Muscle of back (tissue), 11 donors: ENCODE data around the gene PIGBOS1. TPM values are rescaled to one million over a fixed set of nuclear protein-coding genes. Genes with fewer than 3 reads are reported as not detected.

ENCODE experiments used
- DNase-seq, 3 donors: peaks; one replicate each; pipeline versions ENCODE4 v3.0.0 to v3.0.0-alpha.2; 2013
- polyA plus RNA-seq, 10 donors: library from polyadenylated mRNA; unstranded; fragments of 120-200 nt; gene quantifications; one replicate each; pipeline ENCODE4 v1.2.1, GENCODE V29; 2013; ENCODE audit not compliant: insufficient read length in 10 of 10

Gene PIGBOS1
- polyA plus RNA-seq, 10 donors: 9.7 to 14.2 (median 13.1) TPM

- DNase-seq: no peak
Measured at GRCh38 chr15:55270291-55270690, 48.6 kb downstream of the PIGBOS1 start.

GRCh38 chr15:55268176-55268695, 50.7 kb downstream of the PIGBOS1 start:
- DNase-seq: no peak

- peak in 1 of 3 donors; percentile 22 for DNase-seq
Measured at GRCh38 chr15:55267401-55268175, 51.3 kb downstream of the PIGBOS1 start.

Other genes starting within 250 kb of the PIGBOS1 start
- 100 to 1,000 TPM in 5 of 10 donors, 10 to 100 TPM in 5; 87.1 to 114 (median 98.8) TPM for gene RSL24D1, start 122.2 kb downstream of the PIGBOS1 start, polyA plus RNA-seq
- 10 to 100 TPM in 1 of 10 donors, 1 to 10 TPM in 9; 6.3 to 10.3 (median 7.3) TPM for gene RAB27A, start 29.3 kb downstream of the PIGBOS1 start, polyA plus RNA-seq
- gene PIGB, start 99 bp upstream of the PIGBOS1 start, polyA plus RNA-seq: 1 to 10 TPM; 4.6 to 8.8 (median 7.0) TPM
- gene CCPG1, start 89.2 kb upstream of the PIGBOS1 start, polyA plus RNA-seq: 10 to 100 TPM; 24.4 to 40.6 (median 31.6) TPM
- 1 to 10 TPM; 1.0 to 2.0 (median 1.2) TPM for gene PIERCE2, start 89.4 kb upstream of the PIGBOS1 start, polyA plus RNA-seq
- gene DNAAF4, start 189.1 kb upstream of the PIGBOS1 start, polyA plus RNA-seq: 1 to 10 TPM; 1.6 to 3.2 (median 2.7) TPM